KMS-11 (cell line): ENCODE measurements around the gene KCNA5.

Experiments
- H2AFZ ChIP-seq: fragments of 200-600 bp; sonication (generic); 2 replicates; pipeline ENCODE4 v1.6.1; 2016; ENCODE audit warnings: antibody characterized with exemption, mixed run types, low read depth
- H3K27ac ChIP-seq: fragments of 200-600 bp; sonication (generic); 2 replicates; pipeline ENCODE4 v1.6.1; 2016; ENCODE audit warnings: mild to moderate bottlenecking, mixed run types
- H3K27me3 ChIP-seq: fragments of 200-600 bp; sonication (generic); 2 replicates; pipeline ENCODE4 v1.6.1; 2017; ENCODE audit warnings: mild to moderate bottlenecking, low read depth, mixed run types, moderate library complexity; ENCODE audit not compliant: insufficient read depth
- H3K36me3 ChIP-seq: fragments of 200-600 bp; sonication (generic); 2 replicates; pipeline ENCODE4 v1.6.1; 2017; ENCODE audit warnings: mild to moderate bottlenecking, mixed run types; ENCODE audit not compliant: insufficient read depth
- H3K4me1 ChIP-seq: fragments of 200-600 bp; sonication (generic); 2 replicates; pipeline ENCODE4 v1.6.1; 2016; ENCODE audit warnings: mild to moderate bottlenecking, low read depth, mixed run types; ENCODE audit not compliant: poor library complexity, severe bottlenecking
- H3K4me2 ChIP-seq: fragments of 200-600 bp; sonication (generic); 2 replicates; pipeline ENCODE4 v1.7.0; 2016; ENCODE audit warnings: mild to moderate bottlenecking, mixed run types
- H3K4me3 ChIP-seq: fragments of 200-600 bp; sonication (generic); IDR thresholded peaks from 2 replicates; pipeline ENCODE4 v1.6.1; 2017; ENCODE audit warnings: low read depth, low read length, mixed read lengths; ENCODE audit not compliant: insufficient read depth
- H3K79me2 ChIP-seq: fragments of 200-600 bp; sonication (generic); 2 replicates; pipeline ENCODE4 v1.6.1; 2016; ENCODE audit warnings: low read depth, mixed run types; ENCODE audit not compliant: insufficient read depth
- H3K9ac ChIP-seq: fragments of 200-600 bp; sonication (generic); 2 replicates; pipeline ENCODE4 v1.6.1; 2016; ENCODE audit warnings: mild to moderate bottlenecking, mixed run types
- H4K20me1 ChIP-seq: fragments of 200-600 bp; sonication (generic); 2 replicates; pipeline ENCODE4 v1.6.1; 2016; ENCODE audit warnings: mild to moderate bottlenecking, mixed run types; ENCODE audit not compliant: insufficient read depth
- CTCF ChIP-seq: fragments of 200-600 bp; sonication (generic); conservative IDR thresholded peaks from 2 replicates; pipeline ENCODE4 v1.6.1; 2017; ENCODE audit warnings: low read depth, mild to moderate bottlenecking, antibody characterized with exemption, low read length, moderate library complexity, mixed read lengths

Gene KCNA5

GRCh38 chr12:5060958-5061357, 17.3 kb downstream of the KCNA5 start:
- Histone ChIP-seq H3K27me3 (no peaks in the 10 kb centered on the region), H3K4me1 (peaks cover 12% of the 10 kb centered on the region), H3K79me2 (no peaks in the 10 kb centered on the region), H3K4me3 (no peak overlapping the region), H3K36me3 (no peaks in the 10 kb centered on the region), H3K4me2 (no peak overlapping the region), H4K20me1 (no peaks in the 10 kb centered on the region), H2AFZ (no peak overlapping the region), H3K9ac (no peak overlapping the region), H3K27ac (no peak overlapping the region)
- TF ChIP-seq CTCF, result no peak

DNA sequence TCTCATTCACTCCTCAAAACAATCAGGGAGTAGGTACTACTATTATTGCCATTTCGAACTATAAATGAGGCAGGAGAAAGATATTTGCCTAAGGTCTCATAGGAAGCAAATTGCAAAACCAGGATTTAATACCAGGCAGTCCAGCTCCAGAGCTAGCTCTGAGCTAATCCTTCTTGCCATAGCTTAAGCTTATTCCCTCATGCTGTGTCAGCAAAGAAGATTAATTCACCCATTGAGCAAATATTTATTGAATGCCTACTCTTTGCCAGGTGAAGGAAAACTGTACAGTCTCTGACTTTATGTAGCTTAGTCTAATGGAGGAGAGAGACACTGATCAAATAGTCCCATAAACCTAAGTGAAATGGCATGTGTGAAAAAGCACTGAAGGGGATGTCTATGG, 19.5 kb downstream of the KCNA5 start:
- H3K36me3 ChIP-seq, result no peaks in the 10 kb centered on the region
- H3K27me3 ChIP-seq, result no peaks in the 10 kb centered on the region
- TF ChIP-seq CTCF, result no peak
- no peak overlapping the region for H3K27ac ChIP-seq
- peaks cover 12% of the 10 kb centered on the region for H3K4me1 ChIP-seq
- H2AFZ ChIP-seq, result no peak overlapping the region
- no peak overlapping the region for H3K9ac ChIP-seq
- no peaks in the 10 kb centered on the region for H3K79me2 ChIP-seq
- H3K4me2 ChIP-seq, result no peak overlapping the region
- H4K20me1 ChIP-seq, result no peaks in the 10 kb centered on the region
- H3K4me3 ChIP-seq, result no peak overlapping the region

DNA sequence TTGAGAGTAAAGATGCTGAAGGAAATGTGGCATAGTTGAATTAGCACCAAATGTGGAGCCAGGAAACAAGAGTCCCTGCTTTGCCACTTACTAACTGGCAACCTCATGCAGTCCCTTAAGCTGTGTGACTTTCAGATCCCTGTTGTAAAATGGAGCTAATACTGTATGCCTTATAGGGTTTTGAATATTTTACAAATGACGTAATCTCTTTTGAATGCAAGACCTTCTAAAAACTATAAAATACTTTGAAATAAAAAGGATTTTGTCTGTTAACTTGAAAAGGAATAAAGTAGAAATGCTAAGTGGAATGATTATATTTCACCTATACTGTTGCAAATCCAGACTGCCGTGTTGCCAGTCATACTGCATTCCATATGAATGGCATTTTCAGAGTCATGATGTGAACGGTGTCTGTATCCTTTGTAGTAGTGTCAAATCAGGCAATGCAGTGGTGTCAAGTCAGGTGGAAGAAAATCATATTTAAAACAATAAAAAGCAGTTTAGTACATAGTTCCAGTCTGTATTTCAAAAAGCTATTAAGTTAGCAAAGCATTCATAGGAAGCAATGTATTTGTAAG, 21.3 kb downstream of the KCNA5 start:
- TF ChIP-seq CTCF, result no peak
- Histone ChIP-seq H2AFZ (no peak overlapping the region), H3K4me2 (no peak overlapping the region), H3K27me3 (no peaks in the 10 kb centered on the region), H3K79me2 (no peaks in the 10 kb centered on the region), H3K9ac (no peak overlapping the region), H3K4me3 (no peak overlapping the region), H3K4me1 (peaks cover under 1% of the 10 kb centered on the region), H3K27ac (no peak overlapping the region), H4K20me1 (no peaks in the 10 kb centered on the region), H3K36me3 (no peaks in the 10 kb centered on the region)

DNA sequence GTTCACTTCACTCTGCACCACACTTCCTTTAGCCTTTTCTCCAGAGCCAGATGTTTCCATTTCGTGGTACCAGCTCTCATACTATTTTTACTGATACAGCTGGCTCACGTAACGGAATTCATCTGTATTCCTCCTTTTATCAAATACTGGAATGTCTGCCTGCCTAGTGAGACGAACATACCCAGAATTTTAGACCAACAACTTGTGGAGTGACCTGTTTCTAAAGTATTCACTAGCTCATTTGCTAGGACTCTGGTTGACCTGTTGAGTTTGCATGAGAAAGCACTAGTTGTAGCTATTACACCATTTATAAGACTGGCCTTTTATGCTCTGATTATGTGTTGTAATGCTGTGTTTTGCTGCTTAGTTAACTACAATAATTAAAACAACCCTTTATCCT, 22.6 kb downstream of the KCNA5 start:
- Histone ChIP-seq H3K79me2 (no peaks in the 10 kb centered on the region), H3K4me2 (no peak overlapping the region), H4K20me1 (no peaks in the 10 kb centered on the region), H2AFZ (no peak overlapping the region), H3K4me3 (no peak overlapping the region), H3K27ac (no peak overlapping the region), H3K9ac (no peak overlapping the region), H3K4me1 (no peaks in the 10 kb centered on the region), H3K36me3 (no peaks in the 10 kb centered on the region), H3K27me3 (no peaks in the 10 kb centered on the region)
- TF ChIP-seq CTCF, result no peak
